ENCODE measurements around the gene VEZF1.

The VEZF1 gene

GRCh38 chr17:57947369-57947768 is 40.7 kb downstream of the VEZF1 start:
- DNase-seq, result no peak

- DNase-seq, result peak; percentile 43
Measured at GRCh38 chr17:57946798-57947358, 41.2 kb downstream of the VEZF1 start.

DNA sequence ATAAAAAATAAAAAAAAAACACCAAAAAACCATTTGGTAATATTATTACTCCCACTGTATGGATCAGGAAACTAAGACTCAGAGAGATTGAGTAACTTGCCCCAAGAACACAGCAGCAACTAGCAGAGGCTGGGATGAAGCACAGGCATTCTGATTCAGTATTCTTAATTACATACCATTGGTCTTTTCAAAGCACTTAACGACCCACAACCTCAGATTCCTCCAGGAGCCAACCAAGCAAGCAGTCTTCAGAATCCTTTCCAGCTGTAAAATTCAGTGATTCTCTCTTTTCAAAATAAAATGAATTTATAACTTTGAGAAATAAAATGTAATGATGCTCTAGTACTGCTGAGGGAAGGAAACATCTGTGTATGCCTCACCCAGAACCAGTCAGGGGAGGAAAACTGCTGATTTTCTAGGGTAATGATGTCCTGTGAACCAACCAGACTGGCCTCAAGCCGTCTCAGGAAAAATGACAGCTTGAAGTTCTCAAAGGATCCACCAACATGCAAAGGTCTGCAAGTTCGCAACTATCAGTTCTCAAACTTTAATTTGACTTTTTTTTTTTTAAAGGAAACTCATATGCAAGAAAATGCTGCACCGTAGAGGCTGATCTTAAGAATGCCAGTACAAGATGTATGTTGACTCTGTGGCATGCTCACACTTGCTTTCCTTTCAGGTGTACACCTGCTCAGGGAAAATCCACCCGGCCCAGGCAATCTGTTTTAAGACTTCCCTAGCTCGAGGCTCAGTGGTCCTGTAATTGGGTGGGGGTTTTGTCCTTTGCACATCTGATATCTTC is 41.9 kb downstream of the VEZF1 start:
- DNase-seq, result no peak

- DNase-seq, result no peak
Measured at GRCh38 chr17:57944908-57945307, 43.1 kb downstream of the VEZF1 start.

DNA sequence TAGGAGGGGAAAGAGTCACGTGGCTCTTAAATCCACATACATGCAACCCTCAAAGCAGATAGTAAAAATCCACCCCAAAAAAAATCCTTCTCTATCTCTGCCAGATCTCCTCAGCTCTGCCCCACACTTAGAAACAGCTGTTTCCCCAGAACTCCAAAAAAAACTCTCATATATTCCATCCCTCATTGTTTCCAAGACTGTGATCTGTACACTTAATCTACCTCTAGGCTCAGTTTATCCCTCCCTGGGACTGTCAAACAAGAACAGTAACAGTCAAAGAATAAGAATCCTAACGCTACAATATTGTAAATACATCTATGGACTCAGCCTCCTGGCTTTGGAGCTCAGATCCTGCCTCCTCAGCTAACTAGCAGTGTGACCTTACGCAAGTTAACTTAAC is 44.4 kb downstream of the VEZF1 start:
- DNase-seq, result no peak

- DNase-seq, result no peak
Measured at GRCh38 chr17:57943140-57943539, 44.9 kb downstream of the VEZF1 start.

DNA sequence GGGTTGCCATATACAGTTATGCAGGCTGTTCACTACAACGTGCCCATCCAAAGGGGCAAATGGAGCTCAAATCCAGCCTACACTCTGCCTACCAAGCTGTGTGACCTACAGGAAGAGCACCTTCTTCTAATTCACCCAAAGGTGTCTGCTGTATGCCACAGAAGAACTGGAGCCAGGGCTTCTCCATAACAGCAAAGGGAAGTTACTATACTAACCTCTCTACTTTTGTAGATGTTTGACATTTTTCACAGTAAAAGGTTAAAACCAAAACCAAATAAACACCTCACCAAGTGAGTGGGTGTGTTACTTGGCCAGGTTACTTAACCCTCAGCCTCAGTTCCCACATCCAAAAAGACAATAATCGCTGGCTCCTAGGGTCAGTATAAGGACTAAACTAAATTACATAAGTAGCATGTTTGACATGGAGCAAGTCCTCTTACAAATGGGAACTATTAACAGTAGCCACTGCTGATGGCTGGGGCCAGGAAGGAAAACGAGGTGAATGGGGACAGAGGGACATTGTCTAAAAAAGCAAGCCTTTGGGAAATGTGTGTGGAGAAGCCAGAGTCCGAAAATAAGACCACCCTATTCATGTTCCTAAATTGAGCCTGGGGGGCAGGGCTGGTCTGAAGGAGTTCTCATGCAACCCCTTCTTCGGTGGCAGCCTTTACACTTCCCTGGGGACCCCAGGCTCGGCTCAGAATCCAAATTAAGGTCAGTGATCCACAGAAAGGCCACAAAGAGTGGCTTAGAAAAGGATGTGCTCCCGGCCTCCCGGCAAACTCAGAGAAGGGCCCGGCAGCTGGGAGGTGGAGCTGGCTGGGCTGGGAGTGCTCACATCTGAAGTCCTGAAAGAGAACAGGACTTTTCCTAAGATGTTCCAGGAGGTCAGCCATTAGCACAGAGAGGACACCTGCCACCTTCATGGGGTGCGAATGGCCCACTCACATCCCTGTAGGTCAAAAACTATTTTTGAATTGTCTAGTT is 46.4 kb downstream of the VEZF1 start:
- DNase-seq, result no peak

- DNase-seq, result no peak
Measured at GRCh38 chr17:57940653-57941329, 47.3 kb downstream of the VEZF1 start.

- DNase-seq, result no peak
Measured at GRCh38 chr17:57940231-57940630, 47.8 kb downstream of the VEZF1 start.

- DNase-seq, result peak; percentile 25
Measured at GRCh38 chr17:57939797-57940196, 48.3 kb downstream of the VEZF1 start.

DNA sequence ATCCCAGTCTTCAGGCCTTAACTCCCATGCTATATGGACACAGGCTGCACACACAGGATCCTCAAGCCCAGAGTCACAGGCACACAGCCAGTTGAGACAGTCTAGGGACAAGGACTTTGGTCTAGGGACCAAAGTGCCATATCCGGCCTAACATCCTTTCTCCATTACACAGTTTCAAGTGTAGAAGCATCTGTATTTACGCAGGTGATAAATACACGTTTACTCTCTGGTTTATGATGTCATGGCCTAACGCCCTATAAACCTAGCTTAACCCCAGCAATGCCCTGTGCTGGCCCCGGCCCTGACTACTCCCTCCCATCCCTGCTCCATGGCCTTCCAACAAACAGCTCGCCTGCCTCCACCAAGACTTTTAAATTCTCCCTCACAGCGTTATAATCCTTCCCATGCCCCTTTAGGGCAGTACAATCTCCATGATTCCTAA is 50.0 kb downstream of the VEZF1 start:
- DNase-seq, result no peak

DNA sequence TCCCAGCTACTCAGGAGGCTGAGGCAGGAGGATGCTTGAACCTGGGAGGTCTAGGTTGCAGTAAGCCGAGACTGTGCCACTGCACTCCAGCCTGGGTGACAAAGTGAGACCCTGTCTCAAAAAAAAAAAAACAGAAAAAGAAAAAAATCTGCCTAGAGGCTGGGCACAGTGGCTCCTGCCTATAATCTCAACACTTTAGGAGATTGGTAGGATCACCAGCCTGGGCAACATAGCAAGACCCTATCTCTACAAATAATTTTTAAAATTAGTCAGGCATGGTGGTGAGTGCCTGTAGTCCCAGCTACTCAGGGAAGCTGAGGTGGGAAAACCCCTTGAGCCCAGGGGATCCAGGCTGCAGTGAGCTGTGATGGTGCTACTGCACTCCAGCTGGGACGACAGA is 50.6 kb downstream of the VEZF1 start:
- no peak for DNase-seq

DNA sequence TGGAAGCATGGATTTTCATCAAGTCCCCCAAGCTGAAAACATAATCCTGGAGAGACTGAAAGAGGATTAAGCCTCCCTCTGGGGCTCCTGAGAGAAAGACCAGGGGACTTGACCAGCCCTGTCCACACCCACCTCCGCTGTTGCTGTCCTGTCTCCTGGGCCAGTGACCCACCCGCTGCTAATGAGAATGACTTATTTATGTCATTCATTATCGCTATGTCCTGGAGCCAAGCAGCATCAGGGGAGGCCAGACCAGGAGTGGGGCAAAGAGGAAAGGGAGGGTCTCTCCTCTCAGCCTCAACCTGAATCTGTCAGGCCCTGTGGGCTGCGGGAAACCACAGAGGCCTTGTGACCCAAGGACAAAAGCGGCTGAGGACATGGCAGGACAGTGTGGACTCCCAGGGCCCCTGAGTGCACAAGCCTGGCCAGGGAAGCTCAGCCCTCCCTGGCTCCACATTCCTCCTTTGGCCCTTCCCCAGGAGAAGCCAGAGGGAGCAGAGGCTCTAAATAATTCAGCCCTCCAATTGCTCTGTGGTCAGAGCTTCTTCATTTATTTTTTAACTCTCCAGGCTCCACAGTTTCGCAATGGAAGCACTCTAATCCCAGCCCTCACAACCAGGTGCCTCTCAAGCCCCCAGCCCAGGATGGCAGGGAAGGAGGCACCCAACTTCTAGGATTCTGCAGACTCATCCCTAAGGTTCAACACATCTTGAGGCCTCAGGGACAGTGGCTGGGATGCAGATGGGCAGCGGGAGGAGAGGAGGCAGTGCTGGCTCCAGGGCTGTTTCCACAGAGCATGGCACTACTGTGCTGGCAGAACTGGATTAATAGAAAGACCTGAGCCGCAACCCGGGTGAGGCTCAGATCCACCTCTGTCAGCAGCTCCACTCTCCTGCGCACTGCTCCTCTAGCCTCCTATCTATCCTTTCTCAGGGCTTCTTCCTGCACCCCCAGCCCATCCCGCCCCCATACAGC is 51.9 kb downstream of the VEZF1 start:
- no peak for DNase-seq

DNA sequence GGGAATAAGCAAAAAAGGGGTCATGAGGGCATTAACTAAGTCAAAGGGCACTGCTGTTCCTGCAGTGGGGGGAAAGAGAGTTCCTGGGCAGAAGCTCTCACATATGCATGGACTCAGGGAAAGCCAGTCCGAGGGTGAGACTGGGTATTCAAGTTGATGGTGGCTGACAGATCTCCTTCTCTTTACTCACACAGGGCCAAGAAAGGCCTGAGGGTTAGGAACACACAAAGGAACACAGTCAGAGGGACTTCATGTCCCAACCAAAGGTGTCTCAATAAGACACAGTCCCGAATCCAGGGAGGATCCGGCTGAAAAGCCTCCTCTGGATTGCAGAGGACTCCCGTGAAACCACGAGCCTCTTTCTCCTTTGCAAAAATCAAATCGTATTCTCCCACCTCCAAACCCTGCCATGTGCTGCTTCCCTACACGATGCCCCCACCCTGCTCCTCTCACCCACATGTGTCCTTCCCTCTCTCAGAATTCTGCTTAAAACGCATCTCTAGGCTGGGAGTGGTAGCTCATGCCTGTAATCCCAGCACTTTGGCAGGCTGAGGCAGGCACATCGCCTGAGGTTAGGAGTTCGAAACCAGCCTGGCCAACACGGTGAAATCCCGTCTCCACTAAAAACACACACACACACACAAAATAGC is 56.4 kb downstream of the VEZF1 start:
- no peak for DNase-seq

GRCh38 chr17:57930239-57930638 is 57.8 kb downstream of the VEZF1 start:
- no peak for DNase-seq

DNA sequence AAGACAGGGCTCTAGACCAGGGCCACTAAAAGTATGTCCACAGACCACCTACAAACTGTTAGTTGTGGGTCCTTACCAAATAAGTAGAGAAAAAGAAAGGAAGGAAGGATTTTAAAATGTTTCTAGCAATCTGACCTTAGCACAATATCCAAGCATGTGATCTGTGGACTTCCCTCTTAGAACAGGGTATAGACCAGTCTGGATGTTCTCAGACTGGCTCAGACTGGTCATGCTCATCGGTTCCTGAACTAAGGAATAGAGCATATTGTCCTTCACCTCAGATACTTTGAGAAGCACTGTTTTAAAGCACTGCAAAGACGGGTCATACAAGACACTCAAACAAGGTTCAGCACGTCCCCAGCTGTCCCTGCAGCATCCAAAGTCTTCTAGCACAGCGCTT is 58.7 kb downstream of the VEZF1 start:
- no peak for DNase-seq

GRCh38 chr17:57928928-57929327 is 59.1 kb downstream of the VEZF1 start:
- no peak for DNase-seq

GRCh38 chr17:57927048-57927723 is 60.9 kb downstream of the VEZF1 start:
- no peak for DNase-seq

- DNase-seq, result no peak
Measured at GRCh38 chr17:57926723-57927047, 61.4 kb downstream of the VEZF1 start.

DNA sequence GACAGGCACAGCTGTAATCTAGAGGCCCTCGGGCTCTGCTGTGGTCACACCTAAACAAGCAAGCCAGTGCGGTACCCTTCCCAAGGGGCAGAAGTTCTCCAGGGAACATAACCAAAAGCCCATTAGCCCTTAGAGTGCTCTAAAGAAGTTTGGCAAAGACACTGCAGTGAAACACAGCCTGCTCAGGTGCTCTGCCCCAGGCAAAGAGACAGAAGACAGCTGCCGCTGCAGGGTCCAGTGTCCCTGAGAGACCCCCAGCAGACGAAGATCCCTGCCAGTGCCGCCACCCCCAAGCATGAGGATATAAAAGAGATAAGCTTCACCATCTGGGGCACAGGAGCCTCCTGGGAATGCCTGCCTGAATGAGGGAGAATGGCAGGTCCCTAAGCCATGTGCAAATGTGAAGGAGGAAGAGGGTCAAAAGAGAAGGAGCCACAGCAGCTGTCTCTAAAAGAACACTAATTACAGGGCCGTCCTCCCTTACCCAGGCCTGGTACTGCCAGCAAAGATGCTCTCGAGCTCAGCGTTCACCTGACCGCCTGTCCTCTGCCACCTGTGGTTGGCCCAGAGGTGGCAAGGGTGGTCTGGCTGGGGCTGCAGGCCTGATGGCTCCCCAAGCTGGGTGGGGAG is 62.6 kb downstream of the VEZF1 start:
- DNase-seq, result no peak

Data from CD4-positive, alpha-beta T cell treated with Interleukin-17A for 4 hours (primary cell).